ENCODE measurements around the gene SETD1B.
"Not testable (repeated sequence)": the region's sequence is repeated elsewhere in the genome, so short reads cannot be mapped to it uniquely, and the experiment has no call there.

The SETD1B gene

DNA sequence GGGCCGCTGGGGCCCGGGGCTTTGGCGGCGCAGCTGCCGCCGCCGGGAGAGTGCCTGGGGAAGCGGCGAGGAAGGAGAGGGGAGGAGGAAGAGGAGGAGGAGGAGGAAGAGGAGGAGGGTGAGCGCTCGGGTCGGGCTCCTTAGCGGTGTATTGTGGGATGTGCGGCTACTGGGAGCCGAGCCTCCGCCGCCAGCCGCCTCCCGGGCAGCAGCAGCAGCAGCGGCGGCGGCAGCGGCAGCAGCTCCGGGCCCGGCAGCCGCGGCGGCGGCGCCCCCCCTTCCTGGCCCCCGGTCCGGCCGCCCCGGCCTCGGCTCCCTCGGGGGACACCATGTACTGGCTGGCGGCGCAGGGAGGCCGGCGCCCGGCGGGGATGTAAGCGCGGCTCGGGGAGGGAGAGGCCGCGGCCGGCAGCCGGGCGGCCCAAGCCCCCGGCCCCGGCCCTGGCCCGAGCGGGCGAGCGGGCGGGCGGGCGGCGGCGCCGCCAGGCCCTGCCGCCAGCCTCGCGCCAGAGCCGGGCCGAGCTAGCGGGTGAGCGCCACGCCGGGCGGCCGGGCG is at the start of gene SETD1B:
Gene SETD1B, plus strand, starts transcription at position 149 of the 556 bp plus-strand sequence. CDS start 729 bp downstream, outside the sequence.
- in situ Hi-C loops (cut with HindIII; ENCODE audit: low sequenced_read_pairs), result no loop called here

- in situ Hi-C loops (cut with HindIII; ENCODE audit: low sequenced_read_pairs), result no loop called here
These were observed 49.0 kb upstream of the SETD1B start for GRCh38 chr12:121754836-121755235.

DNA sequence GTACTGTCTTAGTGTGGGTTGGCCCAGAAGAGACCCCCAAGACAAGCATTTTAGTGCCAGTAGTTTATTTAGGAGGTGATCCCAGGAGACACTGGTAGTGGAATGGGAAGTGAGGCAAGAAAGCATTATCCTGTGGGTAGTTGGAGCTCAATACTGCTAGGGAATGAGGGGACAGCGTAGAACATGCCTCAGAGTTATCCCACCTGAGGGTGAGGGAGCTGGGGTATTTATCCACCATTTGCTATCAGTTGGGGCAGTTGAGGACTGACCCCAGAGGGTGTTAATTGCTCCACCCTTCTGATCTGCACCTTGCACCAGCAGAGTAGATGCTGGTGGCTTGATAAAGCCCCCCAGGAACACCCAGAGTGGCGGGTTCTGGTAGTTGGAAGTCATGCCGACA is 48.2 kb upstream of the SETD1B start:
- in situ Hi-C loops (cut with HindIII; ENCODE audit: low sequenced_read_pairs), result no loop called here

GRCh38 chr12:121758536-121758935 is 45.3 kb upstream of the SETD1B start:
- in situ Hi-C loops (cut with HindIII; ENCODE audit: low sequenced_read_pairs), result not testable (repeated sequence)

DNA sequence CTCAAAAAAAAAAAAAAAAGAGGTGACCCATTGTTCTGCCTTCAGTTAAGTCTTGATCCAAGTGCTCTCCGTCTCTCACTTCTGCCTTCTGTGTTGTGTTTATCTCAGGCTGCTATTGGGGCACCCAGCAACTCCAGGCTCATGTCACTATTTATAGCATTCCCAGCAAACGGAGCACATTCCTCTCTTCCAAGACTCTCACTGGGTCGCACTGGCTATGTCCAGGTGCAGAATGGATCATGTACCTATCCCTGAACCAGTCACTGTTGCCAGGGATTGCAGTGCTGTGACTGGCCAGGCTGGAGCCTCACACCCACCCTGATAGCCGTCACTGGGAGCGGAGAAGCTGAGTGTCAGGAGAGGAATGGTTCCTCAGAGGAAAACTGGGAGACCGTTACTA is 41.5 kb upstream of the SETD1B start:
- in situ Hi-C loops (cut with HindIII; ENCODE audit: low sequenced_read_pairs), result no loop called here

DNA sequence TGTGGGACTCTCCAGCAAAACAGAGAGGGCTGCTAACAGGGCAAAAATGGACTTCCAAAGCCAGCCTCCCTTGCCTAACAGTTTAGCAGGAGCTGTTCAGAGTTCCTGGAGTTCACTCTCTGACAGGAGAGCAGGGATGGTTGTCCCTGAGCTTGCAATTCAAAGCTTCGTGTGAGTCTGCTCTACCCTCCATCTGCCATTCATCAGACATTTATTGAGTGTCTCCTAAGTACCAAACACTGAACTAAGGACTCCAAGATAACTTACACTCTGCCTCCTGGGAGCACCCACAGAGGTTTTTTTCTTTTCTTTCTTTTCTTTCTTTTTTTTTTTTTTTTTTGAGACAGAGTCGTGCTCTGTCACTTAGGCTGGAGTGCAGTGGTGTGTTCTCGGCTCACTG is 39.0 kb upstream of the SETD1B start:
- in situ Hi-C loops (cut with HindIII; ENCODE audit: low sequenced_read_pairs), result no loop called here

- in situ Hi-C loops (cut with HindIII; ENCODE audit: low sequenced_read_pairs), result no loop called here
These were observed 38.2 kb upstream of the SETD1B start for GRCh38 chr12:121765573-121765972.

DNA sequence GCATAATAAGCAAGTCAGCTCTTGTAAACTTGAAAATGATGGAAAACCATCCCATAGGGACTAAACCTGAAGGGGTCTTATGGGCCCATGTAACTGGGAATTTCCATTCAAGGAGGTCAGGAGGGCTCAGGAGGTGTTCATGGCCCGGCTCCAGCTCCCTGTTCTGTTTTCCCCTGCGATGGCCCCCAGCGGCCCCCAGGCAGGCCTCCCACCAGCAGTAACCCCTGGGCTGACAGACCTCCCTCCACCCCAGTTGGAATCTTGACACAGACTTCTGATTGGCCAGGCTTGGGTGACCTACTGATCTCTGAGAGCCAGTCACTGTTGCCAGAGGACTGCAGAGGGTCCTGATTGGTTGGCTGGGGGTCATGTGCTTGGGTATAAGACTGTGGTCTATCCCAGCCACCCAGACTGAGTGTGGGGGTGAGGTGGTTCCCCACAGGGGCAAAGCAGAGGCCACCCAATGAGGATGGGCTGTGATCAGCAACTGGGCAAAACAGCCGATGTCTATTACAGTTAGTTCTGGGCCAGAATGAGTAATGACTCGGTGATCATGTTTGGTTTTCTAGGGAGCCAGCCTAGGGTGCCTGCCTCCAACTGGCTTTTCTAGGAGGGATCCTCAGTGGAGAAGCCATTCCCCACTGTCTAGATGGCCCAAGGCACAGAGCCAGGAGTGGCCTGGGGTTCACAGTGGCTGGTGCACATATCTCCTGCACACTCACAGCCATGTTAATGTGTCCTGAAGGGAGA is 37.3 kb upstream of the SETD1B start:
- in situ Hi-C loops (cut with HindIII; ENCODE audit: low sequenced_read_pairs), result no loop called here

- in situ Hi-C loops (cut with HindIII; ENCODE audit: low sequenced_read_pairs), result no loop called here
These were observed 36.2 kb upstream of the SETD1B start for GRCh38 chr12:121767525-121768016.

DNA sequence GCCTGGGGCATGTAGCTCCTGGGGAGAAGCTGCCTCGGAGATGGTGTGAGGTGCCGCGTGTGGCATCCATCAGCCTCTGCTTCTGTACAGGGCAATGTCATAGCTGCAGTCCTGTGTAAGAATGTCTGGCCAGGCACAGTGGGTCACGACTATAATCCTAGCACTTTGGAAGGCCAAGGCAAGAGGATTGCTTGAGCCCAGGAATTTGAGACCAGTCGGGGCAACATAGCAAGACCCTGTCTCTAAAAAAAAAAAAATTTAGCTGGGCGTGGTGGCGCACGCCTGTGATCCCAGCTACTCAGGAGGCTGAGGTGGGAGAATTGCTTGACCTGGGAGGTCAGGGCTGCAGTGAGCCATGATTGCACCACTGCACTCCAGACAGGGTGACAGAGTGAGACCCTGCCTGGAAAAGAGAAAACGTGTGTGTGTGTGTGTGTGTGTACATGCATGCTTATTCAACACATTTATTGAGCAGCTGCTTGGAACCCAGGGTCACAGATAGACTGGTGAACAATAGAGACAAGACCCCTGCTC is 34.4 kb upstream of the SETD1B start:
- in situ Hi-C loops (cut with HindIII; ENCODE audit: low sequenced_read_pairs), result no loop called here

GRCh38 chr12:121769831-121770301 is 33.9 kb upstream of the SETD1B start:
- in situ Hi-C loops (cut with HindIII; ENCODE audit: low sequenced_read_pairs), result no loop called here

GRCh38 chr12:121770388-121770787 is 33.4 kb upstream of the SETD1B start:
- in situ Hi-C loops (cut with HindIII; ENCODE audit: low sequenced_read_pairs), result no loop called here

DNA sequence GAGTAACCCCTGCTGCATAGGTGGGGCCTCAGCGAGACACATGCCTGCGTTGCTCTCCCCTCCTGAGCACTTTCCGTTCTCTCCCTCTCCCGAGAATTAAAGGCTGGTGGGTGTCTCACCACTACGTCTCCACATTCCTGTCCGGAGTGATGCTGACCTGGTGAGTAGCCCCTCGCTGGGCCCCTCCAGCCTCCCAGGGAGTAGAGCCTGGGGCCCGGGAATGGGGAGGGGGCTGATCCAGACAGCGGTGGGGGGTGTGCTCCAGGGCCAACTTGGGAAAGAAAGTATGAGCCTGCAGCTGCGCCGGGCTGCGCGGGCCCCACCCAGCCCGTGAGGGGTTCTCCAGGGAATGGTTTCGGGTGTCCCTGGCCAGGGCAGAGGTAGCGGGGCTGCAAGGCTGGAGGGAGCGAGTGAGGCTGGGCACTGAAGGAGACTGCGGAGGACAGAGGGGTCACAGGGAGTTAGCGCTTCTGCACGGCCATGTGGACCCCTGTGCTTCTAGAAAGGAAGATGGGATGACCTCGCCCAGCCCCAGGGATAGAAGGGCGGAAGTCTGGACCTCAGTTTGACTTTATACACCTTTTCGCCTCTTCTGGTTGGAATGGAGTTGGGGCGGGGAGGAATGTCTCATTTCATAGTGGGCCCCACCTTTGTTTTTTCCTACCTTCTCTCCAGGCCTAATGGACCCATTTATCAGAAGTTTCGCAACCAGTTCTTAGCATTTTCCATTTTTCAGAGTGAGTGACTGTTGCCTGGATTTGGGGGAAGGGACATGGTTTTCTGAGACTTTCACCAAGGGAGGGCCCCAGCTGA is 32.8 kb upstream of the SETD1B start:
- in situ Hi-C loops (cut with HindIII; ENCODE audit: low sequenced_read_pairs), result no loop called here

- in situ Hi-C loops (cut with HindIII; ENCODE audit: low sequenced_read_pairs), result no loop called here
These were observed 30.6 kb upstream of the SETD1B start for GRCh38 chr12:121773011-121773777.

DNA sequence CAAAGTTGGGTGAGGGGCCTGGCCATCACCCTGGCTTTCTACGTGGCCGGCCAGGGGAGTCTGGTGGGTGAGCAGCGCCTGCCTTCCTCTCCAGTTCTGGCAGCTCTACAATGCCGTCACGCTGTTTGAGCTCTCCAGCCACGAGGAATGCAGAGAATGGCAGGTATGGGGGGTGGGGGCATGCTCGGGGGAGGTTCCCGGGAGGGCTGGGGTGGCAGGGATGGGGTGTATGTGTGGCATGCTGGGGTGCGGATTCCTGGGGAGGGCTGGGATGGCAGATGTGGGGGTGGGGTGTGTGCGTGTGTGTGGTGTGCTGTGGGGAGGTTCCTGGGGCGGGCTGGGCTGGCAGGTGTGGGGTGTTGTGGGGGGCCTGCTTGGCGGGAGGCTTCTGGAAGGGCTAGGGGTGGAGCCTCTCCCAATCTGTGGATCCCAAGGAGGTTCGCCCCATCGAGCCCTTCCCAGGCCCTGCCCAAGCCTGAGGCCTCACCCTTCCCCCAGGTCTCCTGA is 28.8 kb upstream of the SETD1B start:
- in situ Hi-C loops (cut with HindIII; ENCODE audit: low sequenced_read_pairs), result no loop called here

DNA sequence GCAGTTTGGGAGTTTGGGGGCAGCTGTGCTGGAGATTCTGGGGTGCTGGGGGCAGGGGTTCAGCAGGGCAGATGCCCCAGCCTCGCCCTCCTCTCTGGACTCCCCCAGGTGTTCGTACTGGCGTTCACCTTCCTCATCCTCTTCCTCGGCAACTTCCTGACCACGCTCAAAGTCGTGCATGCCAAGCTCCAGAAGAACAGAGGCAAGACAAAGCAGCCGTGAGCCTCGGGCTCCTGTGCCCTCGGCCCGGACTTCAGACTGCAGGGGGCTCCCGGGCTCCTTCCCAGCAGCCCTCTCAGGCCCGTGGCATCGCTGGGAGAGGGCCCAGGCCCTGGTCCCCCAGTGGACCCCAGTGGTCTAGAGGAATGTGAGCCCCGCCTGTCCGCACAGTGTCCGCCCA is 28.3 kb upstream of the SETD1B start:
- in situ Hi-C loops (cut with HindIII; ENCODE audit: low sequenced_read_pairs), result no loop called here

- in situ Hi-C loops (cut with HindIII; ENCODE audit: low sequenced_read_pairs), result no loop called here
These were observed 27.4 kb upstream of the SETD1B start for GRCh38 chr12:121776190-121777098.

GRCh38 chr12:121778567-121779421 is 25.0 kb upstream of the SETD1B start:
- in situ Hi-C loops (cut with HindIII; ENCODE audit: low sequenced_read_pairs), result no loop called here
